HG03175 (cell line): ENCODE measurements around the gene DUSP18.
"Not testable (repeated sequence)": the region's sequence is repeated elsewhere in the genome, so short reads cannot be mapped to it uniquely, and the experiment has no call there.

ENCODE experiments used
- ATAC-seq: cut with Tn5 transposase; IDR thresholded peaks from one replicate; pipeline ENCODE4 v1.9.1; 2021; ENCODE audit warnings: mild to moderate bottlenecking, moderate library complexity; ENCODE audit not compliant: unreplicated experiment

The DUSP18 gene

DNA sequence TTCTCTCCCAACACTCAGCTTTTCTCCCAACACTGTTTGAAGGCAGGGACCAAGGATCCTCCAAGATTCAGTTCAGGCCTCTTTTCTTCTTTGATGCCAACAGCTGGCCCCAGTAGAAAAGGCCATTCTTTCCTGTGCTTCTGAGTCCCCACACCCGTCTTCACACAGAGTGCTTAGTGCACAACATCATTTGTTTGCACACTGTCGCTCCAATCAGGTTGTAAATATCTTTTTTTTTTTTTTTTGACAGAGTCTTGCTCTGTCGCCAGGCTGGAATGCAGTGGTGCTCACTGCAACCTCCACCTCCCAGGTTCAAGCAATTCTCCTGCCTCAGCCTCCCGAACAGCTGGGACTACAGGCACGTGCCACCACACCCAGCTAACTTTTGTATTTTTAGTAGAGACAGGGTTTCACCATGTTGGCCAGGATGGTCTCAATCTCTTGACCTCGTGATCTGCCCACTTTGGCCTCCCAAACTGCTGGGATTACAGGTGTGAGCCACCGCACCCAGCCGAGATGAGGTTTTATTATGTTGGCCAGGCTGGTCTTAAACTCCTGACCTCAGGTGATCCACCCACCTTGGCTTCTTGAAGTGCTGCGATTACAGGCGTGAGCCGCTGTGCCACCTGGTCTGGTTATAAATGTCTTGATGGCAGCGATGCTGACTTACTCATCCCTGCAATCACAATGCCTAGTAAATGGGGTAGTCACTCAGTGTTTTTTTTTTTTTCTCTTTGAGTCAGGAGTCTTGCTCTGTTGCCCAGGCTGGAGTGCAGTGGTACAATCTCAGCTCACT lies 12.4 kb upstream of the DUSP18 start:
- not testable (repeated sequence) for ATAC-seq

DNA sequence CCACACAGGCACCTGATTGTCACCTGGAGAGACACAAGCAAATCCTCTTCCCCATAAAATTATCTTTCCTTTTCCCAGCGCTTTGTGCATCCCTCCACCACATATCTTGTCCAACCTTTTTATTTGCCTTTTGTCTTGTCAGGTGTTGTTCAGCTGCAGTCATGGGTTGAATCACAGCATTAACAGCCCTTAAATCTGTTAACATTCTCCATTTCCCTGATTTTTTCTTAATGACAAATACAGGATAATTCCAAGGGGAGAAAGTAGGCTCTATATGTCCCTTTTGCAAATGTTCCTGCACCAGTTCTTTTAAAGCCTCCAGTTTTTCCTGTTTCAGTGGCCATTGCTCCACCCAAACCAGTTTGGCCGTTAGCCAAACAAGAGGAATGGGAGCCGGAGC lies 8.9 kb upstream of the DUSP18 start:
- ATAC-seq = not testable (repeated sequence)

DNA sequence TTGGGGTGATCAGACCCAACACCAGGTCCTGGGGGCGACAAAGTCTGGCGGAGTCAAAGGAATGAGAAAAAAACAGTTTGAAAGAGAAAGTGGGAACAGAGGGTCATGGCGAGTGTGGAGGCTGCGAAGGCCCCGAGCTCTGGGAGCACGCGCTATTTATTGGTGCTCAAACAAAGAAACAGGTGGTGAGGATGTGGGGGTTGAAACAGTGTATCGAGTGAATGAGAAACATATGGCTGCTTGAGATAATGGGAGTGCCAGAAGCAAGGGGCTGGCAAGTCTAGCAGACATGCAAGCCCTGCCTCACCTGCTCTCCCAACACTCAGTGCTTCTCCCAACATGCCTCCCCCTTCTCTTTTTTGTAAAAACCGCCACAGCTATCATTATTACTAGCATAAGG lies 7.8 kb upstream of the DUSP18 start:
- ATAC-seq = no peak

DNA sequence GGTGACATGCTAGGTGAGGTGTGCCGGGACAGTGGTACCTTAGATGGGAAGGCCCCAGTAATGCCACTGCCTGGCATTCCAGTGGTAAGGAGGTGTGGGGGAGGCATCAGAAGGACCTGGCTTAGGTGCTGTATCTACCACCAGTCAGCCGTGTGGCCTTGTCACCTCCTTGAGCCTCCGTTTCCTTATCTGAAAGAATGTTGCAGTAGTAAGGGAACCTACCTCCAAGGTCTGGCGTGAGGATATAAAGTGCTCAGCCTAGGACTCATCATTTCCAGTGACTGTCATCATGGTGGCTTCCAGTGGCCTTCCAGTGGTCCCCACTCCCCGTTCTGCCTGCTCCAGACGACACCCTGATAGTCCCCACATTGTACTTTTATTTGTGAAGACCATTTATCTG lies 6.8 kb upstream of the DUSP18 start:
- ATAC-seq = no peak

DNA sequence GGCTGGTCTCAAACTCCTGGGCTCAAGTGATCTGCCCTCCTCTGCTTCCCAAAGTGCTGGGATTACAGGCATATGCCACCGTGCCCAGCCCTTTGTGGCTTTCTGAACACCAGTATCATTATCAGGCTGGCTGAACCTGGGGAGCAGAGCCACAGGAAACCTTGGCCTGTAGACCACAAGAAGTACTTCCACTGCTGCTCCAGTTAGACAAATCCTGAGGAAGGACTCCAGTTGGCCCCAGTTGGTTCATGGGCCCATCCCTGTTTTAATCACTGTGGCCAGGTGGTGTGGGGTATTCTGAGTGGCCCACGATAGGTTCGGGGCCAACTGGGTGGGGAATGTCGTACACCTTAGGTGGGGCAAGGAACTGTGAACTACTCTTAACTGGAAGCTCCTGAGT lies 5.5 kb upstream of the DUSP18 start:
- no peak for ATAC-seq

DNA sequence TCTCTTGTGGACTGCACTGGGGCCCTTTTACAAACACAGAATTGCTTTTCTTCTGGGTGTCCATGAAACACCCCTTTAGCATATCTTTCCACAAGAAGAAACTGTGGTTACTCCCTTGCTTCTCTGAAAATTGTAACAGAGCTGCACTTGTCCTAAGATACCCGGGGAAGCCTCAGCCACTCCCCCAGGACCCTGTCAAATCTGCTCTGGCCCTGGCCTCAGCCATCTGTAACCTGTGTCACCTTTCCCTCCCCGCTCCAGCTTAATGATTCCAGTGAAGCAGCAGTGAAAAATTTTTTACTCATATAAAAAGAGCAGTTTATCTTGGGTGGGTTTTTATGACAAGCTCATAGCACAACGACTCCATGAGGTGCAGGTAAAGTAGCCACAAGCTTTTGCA lies 3.4 kb upstream of the DUSP18 start:
- no peak for ATAC-seq

DNA sequence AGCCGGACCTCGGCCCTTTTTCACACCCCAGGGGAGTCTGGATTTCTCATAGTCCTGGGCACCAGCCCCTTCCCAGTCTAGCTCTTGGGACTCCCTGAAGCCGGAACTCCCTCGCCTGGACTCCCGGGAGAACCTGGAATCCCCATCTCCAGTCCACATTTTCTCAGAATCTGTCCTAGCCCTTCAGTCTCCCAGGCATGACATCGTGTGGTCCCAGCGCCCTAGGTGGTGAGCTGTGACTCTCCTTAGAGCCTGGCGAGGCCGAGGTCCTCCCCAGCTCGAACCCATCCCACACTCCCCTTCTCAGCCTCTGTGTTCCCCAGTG lies 673 bp upstream of the DUSP18 start:
- no peak for ATAC-seq

DNA sequence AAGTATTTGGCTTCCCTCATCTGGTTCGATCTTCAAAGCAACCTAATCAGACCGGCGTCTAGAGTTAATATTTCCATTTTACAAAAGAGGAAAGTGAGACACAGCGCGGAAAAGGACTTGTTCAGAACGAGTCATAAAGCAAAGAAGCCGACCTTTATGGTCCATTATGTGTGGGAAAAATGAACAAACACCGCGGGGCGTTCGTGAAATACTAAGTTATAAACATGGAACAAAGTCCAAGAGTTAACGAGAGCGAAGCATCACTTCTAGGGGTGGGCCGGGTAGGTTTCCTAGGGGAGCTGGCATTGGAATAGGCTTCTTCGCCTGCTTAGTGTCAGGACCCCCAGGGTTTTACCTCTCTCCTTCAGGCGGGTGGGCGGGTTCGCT lies 575 bp downstream of the DUSP18 start:
- peak; percentile 9 for ATAC-seq

DNA sequence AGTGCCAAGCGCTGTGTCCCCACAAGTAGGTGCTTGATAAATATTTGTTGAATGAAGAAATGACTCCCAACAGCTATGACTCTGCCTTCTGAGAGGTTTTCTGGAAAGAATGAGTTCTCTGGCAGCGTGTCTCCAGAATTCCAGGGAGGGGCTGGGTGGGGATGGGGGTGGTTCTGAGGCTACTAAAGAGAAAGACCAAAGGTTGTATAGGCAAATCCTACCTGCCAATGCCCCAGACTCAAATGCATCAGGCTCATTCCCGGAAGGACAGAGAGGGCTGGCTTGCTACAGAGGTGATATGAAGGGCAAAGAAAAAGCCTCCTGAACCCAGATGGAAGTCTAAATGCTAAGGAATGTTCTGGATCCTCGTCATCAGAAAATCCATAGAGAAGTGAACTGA lies 1.9 kb downstream of the DUSP18 start:
- no peak for ATAC-seq

DNA sequence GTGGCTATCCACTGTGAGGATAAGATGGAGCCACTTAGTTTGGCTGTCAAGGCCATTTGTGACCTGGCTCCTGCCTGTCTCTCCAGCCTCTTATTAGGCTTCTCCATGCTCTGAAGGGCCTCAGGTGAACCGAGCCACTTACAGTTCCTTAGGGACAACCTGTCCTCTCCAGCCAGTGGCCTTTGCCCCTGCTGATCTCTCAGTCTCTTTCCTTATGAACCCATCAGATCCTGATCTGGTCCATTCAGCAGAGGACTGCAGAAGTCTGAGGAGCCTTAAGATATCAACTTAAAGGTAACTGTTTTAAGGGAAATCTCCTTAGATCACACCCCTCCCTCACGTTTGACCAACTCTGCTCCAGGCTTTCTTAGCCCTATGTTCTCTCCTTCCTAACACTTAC lies 2.4 kb downstream of the DUSP18 start:
- no peak for ATAC-seq

DNA sequence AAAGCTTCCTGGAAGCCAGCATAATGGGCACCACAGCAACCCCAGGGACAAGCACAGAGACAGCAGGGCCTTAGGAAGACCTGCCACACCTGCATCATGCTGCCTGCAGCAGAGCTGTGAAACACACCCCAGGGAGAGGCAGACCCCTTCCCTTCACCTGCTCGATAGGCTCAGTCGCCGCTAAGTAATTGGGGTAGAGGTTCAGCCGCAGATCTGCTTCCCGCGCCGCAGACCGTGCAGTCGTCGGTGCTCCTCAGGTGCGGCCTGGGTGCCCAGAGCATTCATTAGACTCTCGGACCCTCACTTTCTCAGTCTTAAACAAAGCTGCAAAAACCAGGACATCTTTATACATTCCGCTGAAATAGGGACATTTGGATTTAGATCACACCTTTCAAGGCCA lies 2.9 kb downstream of the DUSP18 start:
- no peak for ATAC-seq

DNA sequence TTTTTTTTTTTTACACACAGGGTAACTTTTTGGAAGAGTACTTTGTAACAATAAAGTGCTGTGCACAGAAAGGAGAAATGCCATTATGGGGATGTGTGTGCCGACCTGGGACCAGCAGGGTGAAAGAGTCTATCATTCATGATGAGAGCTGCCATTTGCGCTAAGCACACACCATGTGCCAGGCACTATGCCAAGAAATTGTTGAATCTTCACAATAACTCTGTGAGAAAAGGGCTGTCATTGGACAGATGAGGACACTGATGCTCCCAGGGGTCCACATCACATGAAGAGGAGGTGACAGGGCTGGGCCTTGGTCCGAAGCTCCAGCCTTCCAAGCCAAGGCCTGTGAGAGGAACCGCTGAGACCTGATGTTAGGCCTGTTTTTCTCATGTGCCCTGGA lies 5.6 kb downstream of the DUSP18 start:
- ATAC-seq = no peak

DNA sequence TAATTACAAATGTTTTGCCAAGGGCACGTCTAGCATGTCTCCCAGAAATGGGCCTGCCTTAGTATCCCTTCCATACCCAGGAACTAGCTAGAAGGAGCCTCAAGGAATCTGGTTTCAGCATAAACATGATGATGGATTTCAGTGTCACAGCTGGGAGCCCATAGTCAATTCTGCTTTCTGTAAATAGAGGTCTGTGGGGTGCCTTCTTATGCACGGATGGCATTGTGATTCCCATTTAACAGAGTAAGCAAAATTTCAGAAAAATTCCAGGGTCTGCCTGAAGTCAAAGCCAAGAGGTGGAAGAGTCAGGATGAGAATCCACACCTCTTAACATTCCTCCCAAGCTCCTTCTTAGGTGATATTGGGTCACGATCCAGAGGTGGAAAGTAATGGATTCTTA lies 12.1 kb downstream of the DUSP18 start:
- ATAC-seq = no peak

DNA sequence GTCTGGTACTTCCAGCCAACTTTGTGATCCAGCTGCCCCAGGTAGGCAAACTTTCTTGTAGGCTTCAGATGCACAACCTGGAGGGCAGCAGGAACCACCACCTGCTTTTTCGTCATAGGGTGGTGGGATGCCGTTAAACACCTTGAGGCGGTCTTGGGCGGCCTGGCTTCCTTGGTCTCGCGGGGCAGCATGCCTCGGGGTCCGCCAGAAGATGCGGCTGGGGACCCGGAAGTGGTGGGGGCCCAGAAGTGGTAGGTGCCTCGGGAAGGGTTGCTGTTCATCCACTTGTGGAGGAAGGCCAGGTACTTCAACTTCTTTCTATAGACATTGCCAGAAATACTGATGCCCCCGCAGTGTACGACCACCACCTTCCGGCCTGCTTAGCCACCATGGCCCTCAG lies 13.3 kb downstream of the DUSP18 start:
- ATAC-seq = no peak

DNA sequence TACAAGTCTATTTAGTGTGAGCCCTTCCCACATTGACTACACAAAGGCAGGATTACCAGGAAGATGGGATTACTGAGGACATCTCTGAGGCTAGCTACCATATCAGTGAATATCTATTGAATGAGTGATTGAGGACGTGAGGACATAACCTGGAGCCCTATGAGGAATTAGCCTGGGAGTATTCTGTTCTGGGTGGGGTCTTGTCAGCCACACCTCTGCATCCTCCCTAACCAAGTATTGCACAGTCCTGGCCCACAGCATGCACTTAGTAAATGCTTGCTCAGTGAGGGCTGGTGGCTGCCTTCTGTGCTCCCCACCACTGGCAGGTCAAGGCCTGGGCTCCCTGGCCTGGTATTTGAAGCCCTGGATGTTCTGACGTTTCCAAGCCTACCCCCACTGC lies 14.8 kb downstream of the DUSP18 start:
- no peak for ATAC-seq

DNA sequence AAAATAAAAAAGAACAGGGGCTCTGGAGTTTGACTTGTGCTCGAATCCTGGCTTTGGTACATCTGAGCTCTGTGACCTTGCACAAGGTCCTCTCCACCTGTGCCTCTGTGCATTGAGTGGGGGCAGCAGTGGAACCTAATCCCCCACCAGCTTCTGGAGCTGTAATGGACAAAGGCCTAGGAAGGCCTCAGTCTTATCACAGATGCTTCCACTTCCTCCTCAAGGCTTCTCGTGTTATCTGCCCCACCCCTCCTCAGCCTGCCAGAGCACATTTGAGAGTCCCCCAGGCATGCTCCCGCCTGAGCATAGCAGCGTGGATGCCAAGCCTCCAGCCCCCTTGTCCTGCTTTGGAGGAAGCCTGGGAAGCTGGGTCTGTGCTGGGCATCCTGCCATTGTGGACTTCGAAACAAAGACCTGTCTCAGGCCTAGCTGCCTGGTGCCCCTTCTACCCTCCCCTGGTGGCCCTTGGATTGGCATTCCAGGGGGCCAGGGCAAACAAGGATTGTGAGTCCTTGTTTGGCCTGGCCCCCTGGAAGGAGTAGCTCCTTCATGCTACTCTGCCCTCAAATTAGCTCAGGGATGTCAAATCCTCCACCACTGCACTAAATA lies 17.1 kb downstream of the DUSP18 start:
- no peak for ATAC-seq

DNA sequence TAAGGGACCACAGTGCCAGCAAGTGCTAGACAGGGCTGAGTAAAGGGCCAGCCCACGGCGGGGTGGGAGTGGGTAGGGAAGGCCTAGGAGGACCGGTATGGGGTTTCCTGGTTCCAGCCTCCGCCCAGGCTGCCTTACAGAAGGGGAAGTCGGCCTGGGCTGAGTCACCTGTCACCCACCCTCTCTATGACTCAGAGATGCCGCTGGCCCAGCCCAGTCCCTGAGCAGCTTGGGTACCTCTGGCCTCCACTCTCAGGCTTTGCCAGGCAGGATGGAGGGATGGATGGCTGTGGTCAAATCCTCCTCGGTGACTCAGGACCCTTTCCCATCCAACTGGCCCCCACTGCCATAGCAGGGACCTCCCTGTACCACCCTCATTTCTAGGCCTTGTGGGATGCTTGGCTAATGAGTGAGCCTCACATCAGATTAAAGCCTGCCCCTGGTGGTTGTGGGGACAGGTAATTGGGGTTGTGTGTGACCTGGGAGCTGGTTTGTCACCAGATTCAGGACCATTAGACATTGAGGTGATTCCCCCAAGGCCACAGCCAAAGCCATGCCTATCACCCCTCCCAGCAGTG lies 18.2 kb downstream of the DUSP18 start:
- no peak for ATAC-seq

DNA sequence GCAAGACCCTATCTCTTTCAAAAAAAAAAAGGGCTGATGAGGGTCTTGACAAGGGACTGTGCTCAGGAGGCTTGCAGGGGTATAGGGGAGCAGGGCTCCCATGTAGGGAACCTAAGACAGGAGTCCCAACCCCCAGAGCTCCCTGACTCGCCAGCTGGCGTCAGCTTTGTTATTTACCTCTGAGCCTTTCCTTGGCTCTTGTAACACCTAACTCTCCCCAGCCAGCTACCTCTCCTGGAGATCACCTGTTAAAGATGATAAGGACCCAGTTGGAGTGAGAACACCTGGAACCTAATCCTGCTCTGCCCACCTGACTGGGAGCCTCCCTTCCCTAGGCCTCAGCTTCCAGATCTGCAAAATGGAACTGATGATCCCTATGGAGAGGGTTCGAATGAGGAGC lies 18.9 kb downstream of the DUSP18 start:
- ATAC-seq = no peak

DNA sequence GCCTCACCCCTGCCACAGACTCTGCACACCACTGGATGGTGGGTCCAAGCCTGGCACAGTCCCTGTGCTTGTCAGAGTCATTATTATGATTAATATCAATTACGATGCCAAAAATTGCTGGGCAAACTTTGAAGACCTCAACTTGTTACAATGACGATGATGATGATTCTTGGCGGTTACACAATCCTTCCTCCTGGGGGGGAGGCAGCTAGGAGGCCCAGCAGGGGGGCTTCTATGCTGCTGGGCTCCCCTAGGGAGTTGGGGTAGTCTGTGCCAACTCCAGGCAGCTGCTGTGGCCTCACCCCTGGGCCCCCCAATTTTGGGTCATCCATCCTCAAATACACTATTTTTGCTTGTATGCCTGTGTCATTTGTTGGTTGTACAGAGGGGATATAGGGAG lies 20.1 kb downstream of the DUSP18 start:
- ATAC-seq = no peak

DNA sequence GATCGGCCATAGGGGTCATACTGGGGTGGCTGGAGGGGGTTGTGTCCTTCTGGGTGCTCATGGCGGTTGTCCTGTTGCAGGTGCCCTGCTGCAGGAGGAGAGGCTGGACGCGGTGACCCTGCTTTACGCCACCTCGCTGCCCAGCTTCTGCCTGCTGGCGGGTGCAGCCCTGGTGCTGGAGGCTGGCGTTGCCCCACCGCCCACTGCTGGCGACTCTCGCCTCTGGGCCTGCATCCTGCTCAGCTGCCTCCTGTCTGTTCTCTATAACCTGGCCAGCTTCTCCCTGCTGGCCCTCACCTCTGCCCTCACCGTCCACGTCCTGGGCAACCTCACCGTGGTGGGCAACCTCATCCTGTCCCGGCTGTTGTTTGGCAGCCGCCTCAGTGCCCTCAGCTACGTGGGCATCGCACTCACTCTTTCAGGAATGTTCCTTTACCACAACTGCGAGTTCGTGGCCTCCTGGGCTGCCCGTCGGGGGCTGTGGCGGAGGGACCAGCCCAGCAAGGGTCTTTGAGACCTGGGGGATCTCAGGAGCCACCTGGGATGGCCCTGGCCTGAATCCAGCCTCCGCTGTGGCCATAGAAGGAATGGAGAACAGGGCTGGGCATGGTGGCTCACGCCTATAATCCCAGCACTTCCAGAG lies 21.0 kb downstream of the DUSP18 start:
- ATAC-seq = no peak

DNA sequence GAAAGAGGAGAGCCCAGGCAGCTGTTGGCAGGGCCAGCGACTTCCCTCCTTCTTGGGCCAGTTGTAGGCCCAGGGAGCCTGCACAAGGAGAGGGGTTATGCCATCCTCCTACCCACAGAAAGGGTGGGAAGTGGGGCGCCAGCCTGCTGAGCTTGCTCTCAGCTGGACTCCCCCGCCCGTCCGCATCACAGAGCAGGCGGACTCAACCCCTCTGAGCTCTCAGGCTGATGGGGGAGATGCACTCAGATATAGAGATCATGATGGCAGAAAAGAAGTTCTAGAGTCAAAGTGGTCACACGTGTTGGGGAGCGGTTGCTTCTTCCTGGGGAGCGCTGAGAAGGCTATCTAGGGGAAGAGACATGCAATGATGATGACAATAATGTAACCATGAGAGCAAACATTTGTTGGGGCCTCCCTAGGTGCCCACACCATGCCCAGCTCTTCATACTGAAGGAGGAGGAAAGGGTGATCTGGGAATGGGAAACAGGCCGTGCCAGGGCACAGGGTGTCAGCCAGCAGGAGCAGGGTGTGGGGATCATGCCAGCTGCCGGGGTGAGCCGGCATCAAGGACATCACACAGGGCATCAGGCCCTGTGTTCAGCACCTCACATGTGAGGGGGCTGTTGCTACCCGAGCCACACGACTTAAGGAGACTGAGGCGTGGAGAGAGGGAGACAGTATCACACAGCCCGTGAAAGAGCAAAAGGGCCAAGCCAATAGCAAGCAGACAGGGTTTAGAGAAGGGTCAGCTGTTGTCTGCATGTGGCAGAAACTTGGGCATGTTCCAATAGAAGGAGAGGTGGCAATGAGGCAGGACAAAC lies 24.4 kb downstream of the DUSP18 start:
- ATAC-seq = no peak
